Peyer's patch (tissue), 4 donors: ENCODE measurements around the gene PUSL1. TPM values are rescaled to one million over a fixed set of nuclear protein-coding genes. Genes with fewer than 3 reads are reported as not detected.

Experiments used
- DNase-seq, 3 donors: peaks; one replicate each; pipeline ENCODE4 v3.0.0-alpha.2; 2017 to 2019
- H3K27ac ChIP-seq, 4 donors: fragments of 200-600 bp; sonication (generic); one replicate each; pipeline ENCODE4 v1.5.1; 2016 to 2019
- H3K27me3 ChIP-seq, 2 donors: fragments of 200-600 bp; sonication (generic); one replicate each; pipeline ENCODE4 v1.5.1; 2019
- H3K36me3 ChIP-seq, 3 donors: fragments of 200-600 bp; sonication (generic); one replicate each; pipeline ENCODE4 v1.5.1; 2016 to 2019
- H3K4me1 ChIP-seq, 4 donors: fragments of 200-600 bp; sonication (generic); one replicate each; pipeline ENCODE4 v1.5.1; 2016 to 2019
- H3K4me3 ChIP-seq, 4 donors: fragments of 200-600 bp; sonication (generic); 1 replicate in 3 of 4; 2 replicates in 1 of 4; pipeline ENCODE4 v1.5.1; 2016 to 2019; ENCODE audit warnings: mild to moderate bottlenecking in 1 of 4
- H3K9me3 ChIP-seq, 4 donors: fragments of 200-600 bp; sonication (generic); one replicate each; pipeline ENCODE4 v1.5.1; 2016 to 2019; ENCODE audit warnings: mild to moderate bottlenecking in 1 of 4
- CTCF ChIP-seq, 6 experiments: fragments of 450-650 bp in 4 of 6; fragments of 200-600 bp in 2 of 6; sonication (generic) in 1 of 6; IDR thresholded peaks; one replicate each; pipeline ENCODE4 v1.5.1; 2017 to 2019; ENCODE audit warnings: antibody characterized with exemption in 6 of 6, mild to moderate bottlenecking in 3 of 6, moderate library complexity in 1 of 6
- POLR2A ChIP-seq, 2 donors: fragments of 450-650 bp; IDR thresholded peaks; one replicate each; pipeline ENCODE4 v1.5.1; 2017; ENCODE audit warnings: antibody characterized with exemption in 2 of 2, mild to moderate bottlenecking in 2 of 2, moderate library complexity in 2 of 2
- total RNA-seq, 4 donors: library from RNA; depleted of rRNA; stranded (reverse); fragments of >200 nt; gene quantifications; one replicate each; pipeline ENCODE4 v1.1.0, GENCODE V29; 2016

PUSL1 gene
- total RNA-seq, 4 donors from 2014 or later, result 12.4 to 38.9 (median 24.4) TPM

DNA sequence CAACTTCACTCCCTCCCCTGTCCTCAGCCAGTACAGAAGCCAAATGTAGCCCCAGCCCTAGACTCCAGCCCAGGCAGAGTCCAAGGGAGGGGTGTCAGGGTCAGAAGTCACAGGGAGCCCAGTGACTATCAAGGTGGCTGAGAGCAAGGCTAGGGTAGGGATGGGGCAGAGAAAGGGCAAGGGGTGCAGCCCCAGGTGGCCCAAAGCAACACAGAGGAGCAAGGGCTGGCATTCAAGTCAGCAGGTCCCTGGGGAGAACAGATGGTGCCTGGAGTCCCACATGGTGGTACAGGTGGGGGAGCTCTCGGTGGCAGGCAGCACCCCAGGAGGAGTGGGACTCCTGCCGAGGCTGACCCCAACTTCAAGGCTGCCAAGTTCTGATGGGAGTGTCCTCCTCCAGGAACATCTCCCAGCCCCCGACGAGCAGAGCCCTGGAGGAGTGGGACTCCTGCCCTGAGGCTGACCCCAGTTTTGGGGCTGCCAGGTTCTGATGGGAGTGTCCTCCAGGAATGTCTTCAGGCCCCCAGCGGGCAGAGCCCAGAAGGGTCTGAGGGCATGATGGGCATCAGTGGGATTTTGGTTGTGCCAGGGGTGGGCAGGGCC lies 44.5 kb downstream of the PUSL1 start:
- TF ChIP-seq POLR2A (IDR thresholded peaks at IDR 0.05) (no peak), CTCF (IDR thresholded peaks at IDR 0.05) (no peak)
- Histone ChIP-seq H3K36me3 (peaks cover 0 to 8% (median 0%) of the 10 kb centered on the region in 3 donors), H3K27ac (peak overlapping the region in 1 of 4 donors; percentile 39), H3K27me3 (peaks cover 0 to 10% of the 10 kb centered on the region in 2 donors), H3K4me1 (peaks cover 2 to 61% (median 24%) of the 10 kb centered on the region in 4 donors), H3K4me3 (no peak overlapping the region), H3K9me3 (no peaks in the 10 kb centered on the region)
- no peak for DNase-seq

- TF ChIP-seq POLR2A (IDR thresholded peaks at IDR 0.05) (no peak), CTCF (IDR thresholded peaks at IDR 0.05) (no peak)
- no peak overlapping the region for H3K4me3 ChIP-seq
- H3K4me1 ChIP-seq, result peaks cover 2 to 60% (median 20%) of the 10 kb centered on the region in 4 donors
- H3K27me3 ChIP-seq, result peaks cover 0 to 10% of the 10 kb centered on the region in 2 donors
- DNase-seq, result no peak
- no peaks in the 10 kb centered on the region for H3K9me3 ChIP-seq
- peaks cover 0 to 8% (median 0%) of the 10 kb centered on the region in 3 donors for H3K36me3 ChIP-seq
- no peak overlapping the region for H3K27ac ChIP-seq
These were observed 45.2 kb downstream of the PUSL1 start for GRCh38 chr1:1353389-1354151.

- H3K4me3 ChIP-seq, result peak overlapping the region in 3 of 4 donors; percentile 29 to 55 (median 42)
- peaks cover 0 to 8% (median 0%) of the 10 kb centered on the region in 3 donors for H3K36me3 ChIP-seq
- peaks cover 2 to 69% (median 22%) of the 10 kb centered on the region in 4 donors for H3K4me1 ChIP-seq
- TF ChIP-seq POLR2A (IDR thresholded peaks at IDR 0.05) (no peak), CTCF (IDR thresholded peaks at IDR 0.05) (no peak)
- no peaks in the 10 kb centered on the region for H3K9me3 ChIP-seq
- peaks cover 0 to 10% of the 10 kb centered on the region in 2 donors for H3K27me3 ChIP-seq
- DNase-seq, result no peak
- H3K27ac ChIP-seq, result peak overlapping the region in 2 of 4 donors; percentile 85 to 92
These were observed 46.2 kb downstream of the PUSL1 start for GRCh38 chr1:1354271-1355247.

- Histone ChIP-seq H3K27me3 (peaks cover 0 to 10% of the 10 kb centered on the region in 2 donors), H3K4me3 (peak overlapping the region in 3 of 4 donors; percentile 29 to 55 (median 42)), H3K27ac (peak overlapping the region in 3 of 4 donors; percentile 42 to 92 (median 85)), H3K4me1 (peaks cover 2 to 78% (median 22%) of the 10 kb centered on the region in 4 donors), H3K9me3 (no peaks in the 10 kb centered on the region), H3K36me3 (peaks cover 0 to 8% (median 0%) of the 10 kb centered on the region in 3 donors)
- no peak for DNase-seq
- TF ChIP-seq CTCF (IDR thresholded peaks at IDR 0.05) (no peak), POLR2A (IDR thresholded peaks at IDR 0.05) (no peak)
These were observed 47.0 kb downstream of the PUSL1 start for GRCh38 chr1:1355416-1355815.
